H7 (cell line): ENCODE results near the gene SKOR1. TPM values are rescaled to one million over a fixed set of nuclear protein-coding genes. Genes with fewer than 3 reads are reported as not detected.
A peak's percentile ranks its signal among the peaks of the same experiment; 100 is the strongest.

Source experiments
- DNase-seq: peaks from one replicate; pipeline ENCODE4 v3.0.0; 2012
- H3K27me3 ChIP-seq: 2 replicates; pipeline ENCODE4 v1.6.0; 2011; ENCODE audit warnings: mild to moderate bottlenecking, low read length; ENCODE audit not compliant: control insufficient read depth, insufficient read depth
- H3K36me3 ChIP-seq: replicated peaks from 2 replicates; pipeline ENCODE4 v1.5.1; 2011; ENCODE audit warnings: low read length; ENCODE audit not compliant: control insufficient read depth, insufficient read depth
- H3K4me3 ChIP-seq: 2 replicates; pipeline ENCODE4 v1.5.1; 2011; ENCODE audit warnings: low read depth, mild to moderate bottlenecking, control low read depth, low read length, moderate library complexity; ENCODE audit not compliant: insufficient read depth
- total RNA-seq: library from RNA; depleted of rRNA; stranded (reverse); fragments of >200 nt; shearing (Covaris generic); gene quantifications from 2 replicates; pipeline ENCODE4 v1.2.3, GENCODE V29; 2014

SKOR1 gene
- total RNA-seq, 1 experiment from 2014 or later, result not detected

- DNase-seq, result no peak
- Histone ChIP-seq H3K27me3 (no peaks in the 10 kb centered on the region), H3K36me3 (no peaks in the 10 kb centered on the region), H3K4me3 (no peak overlapping the region)
Observed at GRCh38 chr15:67855842-67856241, 30.5 kb downstream of the SKOR1 start.

DNA sequence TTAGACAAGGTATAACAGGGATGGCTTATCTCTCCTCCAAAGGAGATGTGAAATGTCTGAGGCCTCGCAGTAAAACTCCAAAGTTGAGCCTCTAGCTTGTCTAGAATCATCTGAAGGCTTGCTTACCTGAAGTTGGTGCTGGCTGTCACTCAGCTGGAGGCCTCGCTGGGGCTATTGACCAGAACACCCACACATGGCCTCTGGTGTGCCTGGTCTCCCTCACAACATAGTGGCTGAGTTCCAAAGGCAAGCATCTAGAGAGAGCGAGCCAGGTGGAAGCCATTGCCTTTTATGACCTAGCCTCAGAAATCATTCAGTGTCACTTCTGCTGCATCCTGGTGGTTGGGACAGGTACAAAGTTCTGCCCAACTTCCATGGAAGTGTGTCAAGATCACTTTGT lies 31.9 kb downstream of the SKOR1 start:
- H3K27me3 ChIP-seq, result no peaks in the 10 kb centered on the region
- no peak overlapping the region for H3K4me3 ChIP-seq
- no peaks in the 10 kb centered on the region for H3K36me3 ChIP-seq
- no peak for DNase-seq

GRCh38 chr15:67859331-67859946 lies 34.1 kb downstream of the SKOR1 start:
- no peaks in the 10 kb centered on the region for H3K36me3 ChIP-seq
- no peak overlapping the region for H3K4me3 ChIP-seq
- no peak for DNase-seq
- peaks cover 1% of the 10 kb centered on the region; the same call in 1 of the 2 replicates for H3K27me3 ChIP-seq

GRCh38 chr15:67861983-67862382 lies 36.7 kb downstream of the SKOR1 start:
- Histone ChIP-seq H3K36me3 (no peaks in the 10 kb centered on the region), H3K27me3 (peaks cover 1% of the 10 kb centered on the region; the same call in 1 of the 2 replicates), H3K4me3 (no peak overlapping the region)
- DNase-seq, result no peak

GRCh38 chr15:67862750-67863441 lies 37.6 kb downstream of the SKOR1 start:
- DNase-seq, result no peak
- Histone ChIP-seq H3K36me3 (no peaks in the 10 kb centered on the region), H3K27me3 (peaks cover 1% of the 10 kb centered on the region; the same call in 1 of the 2 replicates), H3K4me3 (no peak overlapping the region)

- DNase-seq, result peak; percentile 94
- Histone ChIP-seq H3K36me3 (no peaks in the 10 kb centered on the region), H3K27me3 (peaks cover 1% of the 10 kb centered on the region; the same call in 1 of the 2 replicates), H3K4me3 (peak overlapping the region; percentile 37)
Observed at GRCh38 chr15:67863442-67863987, 38.2 kb downstream of the SKOR1 start.

DNA sequence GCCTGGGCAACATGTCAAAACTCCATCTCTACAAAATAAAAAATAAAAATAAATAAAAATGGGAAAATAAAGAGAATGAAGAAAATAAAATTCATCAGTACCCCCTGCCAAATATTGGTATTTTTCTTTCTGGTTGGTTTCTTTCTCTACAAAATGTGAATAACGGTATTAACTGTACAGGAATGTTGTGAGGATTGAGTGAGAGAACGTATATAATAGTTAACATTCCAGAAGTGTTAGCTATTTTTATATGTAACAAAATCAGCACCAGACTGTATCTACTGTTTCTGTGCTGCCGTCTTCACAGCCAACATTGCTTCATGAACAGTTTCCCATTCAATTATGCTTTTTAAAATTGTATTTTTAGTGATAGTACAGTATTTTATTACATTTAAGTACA lies 40.0 kb downstream of the SKOR1 start:
- Histone ChIP-seq H3K4me3 (no peak overlapping the region), H3K36me3 (no peaks in the 10 kb centered on the region), H3K27me3 (peaks cover 1% of the 10 kb centered on the region; the same call in 1 of the 2 replicates)
- no peak for DNase-seq

GRCh38 chr15:67865766-67866165 lies 40.5 kb downstream of the SKOR1 start:
- no peaks in the 10 kb centered on the region for H3K36me3 ChIP-seq
- H3K4me3 ChIP-seq, result no peak overlapping the region
- peak; percentile 49 for DNase-seq
- peaks cover 1% of the 10 kb centered on the region; the same call in 1 of the 2 replicates for H3K27me3 ChIP-seq

GRCh38 chr15:67869701-67870100 lies 44.4 kb downstream of the SKOR1 start:
- Histone ChIP-seq H3K4me3 (no peak overlapping the region), H3K27me3 (no peaks in the 10 kb centered on the region), H3K36me3 (no peaks in the 10 kb centered on the region)
- no peak for DNase-seq

DNA sequence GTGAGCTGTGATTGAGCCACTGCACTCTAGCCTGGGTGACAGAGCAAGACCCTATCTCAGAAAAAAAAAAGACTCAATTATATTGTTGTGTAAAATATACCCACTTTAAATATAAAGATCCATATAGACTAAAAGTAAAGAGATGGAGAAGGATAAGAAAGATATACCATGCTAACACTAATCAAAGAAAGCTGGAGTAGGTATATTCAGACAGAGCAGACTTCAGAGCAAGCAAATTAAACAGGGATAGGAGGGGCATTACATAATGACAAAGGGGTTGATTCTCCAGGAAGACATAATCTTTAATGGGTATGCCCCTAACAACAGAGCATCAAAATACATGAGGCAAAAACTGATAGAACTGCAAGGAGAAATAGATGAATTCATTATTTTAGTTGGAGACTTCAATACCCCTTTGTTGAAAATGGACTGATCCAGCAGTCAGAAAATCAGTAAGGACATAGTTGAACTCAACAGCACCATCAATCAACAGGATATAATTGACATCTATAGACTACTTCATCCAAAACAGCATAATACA lies 45.6 kb downstream of the SKOR1 start:
- Histone ChIP-seq H3K4me3 (no peak overlapping the region), H3K27me3 (no peaks in the 10 kb centered on the region), H3K36me3 (no peaks in the 10 kb centered on the region)
- no peak for DNase-seq

DNA sequence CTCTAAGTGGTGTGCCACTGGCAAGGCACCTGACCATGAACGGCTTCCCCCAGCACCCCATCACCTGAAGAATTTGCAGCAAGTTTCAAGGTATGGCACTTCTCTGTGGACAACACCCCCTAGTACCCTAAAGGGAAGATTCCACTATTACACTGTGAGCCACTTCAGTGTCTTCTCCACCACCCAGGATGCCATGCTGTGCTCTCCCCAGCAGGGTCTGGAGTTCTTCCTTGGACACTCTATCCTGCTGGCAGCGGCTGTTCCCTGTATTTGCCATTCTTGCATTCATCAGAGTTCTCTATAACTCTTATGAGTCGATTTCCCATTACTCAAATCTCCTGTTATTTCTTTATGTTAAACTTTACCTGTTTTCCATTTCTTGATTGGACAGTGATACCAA lies 48.5 kb downstream of the SKOR1 start:
- no peaks in the 10 kb centered on the region for H3K27me3 ChIP-seq
- DNase-seq, result no peak
- H3K4me3 ChIP-seq, result no peak overlapping the region
- no peaks in the 10 kb centered on the region for H3K36me3 ChIP-seq

- Histone ChIP-seq H3K4me3 (no peak overlapping the region), H3K36me3 (no peaks in the 10 kb centered on the region)
- no peak for DNase-seq
Observed at GRCh38 chr15:67878712-67879206, 53.5 kb downstream of the SKOR1 start.

DNA sequence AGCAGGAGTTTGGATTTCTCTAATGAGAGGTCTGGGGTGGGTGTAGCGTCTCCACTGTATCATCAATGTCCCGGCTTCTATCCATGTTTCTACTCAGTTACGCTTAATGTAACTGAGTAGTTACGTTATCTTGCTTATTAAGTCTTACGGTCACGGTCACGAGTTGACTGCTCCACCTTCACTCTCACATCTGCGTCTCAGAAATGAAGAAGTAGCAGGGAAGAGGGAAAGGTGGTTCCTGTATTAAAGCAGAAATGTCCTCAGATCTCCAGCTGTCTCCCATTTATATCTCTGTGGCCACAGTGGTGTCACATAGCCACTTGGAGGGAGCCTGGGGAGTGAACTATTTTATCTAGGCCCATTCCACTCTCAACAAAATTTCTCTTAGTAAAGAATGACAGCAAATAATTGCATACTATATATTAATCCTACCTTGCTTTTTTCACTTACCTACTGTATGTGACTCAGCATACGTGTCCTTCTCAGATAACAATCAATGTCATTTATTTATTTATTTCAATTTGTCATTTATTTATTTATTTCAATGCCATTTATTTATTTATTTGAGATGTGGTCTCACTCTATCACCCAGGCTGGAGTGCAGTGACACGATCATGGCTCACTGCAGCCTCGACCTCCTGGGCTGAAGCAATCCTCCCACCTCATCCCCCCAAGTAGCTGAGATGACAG lies 54.3 kb downstream of the SKOR1 start:
- no peak for DNase-seq
- H3K36me3 ChIP-seq, result no peaks in the 10 kb centered on the region
- no peak overlapping the region for H3K4me3 ChIP-seq
- no peaks in the 10 kb centered on the region for H3K27me3 ChIP-seq

More at GRCh38 chr15:67878712-67879206, 53.5 kb downstream of the SKOR1 start:
- no peaks in the 10 kb centered on the region for H3K27me3 ChIP-seq

GRCh38 chr15:67880651-67881182 lies 55.4 kb downstream of the SKOR1 start:
- H3K27me3 ChIP-seq, result 0 out of 2 replicates have a peak, but pooled peaks cover 2% of the 10 kb centered on the region
- no peak for DNase-seq
- H3K36me3 ChIP-seq, result no peaks in the 10 kb centered on the region
- no peak overlapping the region for H3K4me3 ChIP-seq
